ENCODE data around the gene MTG1.

The MTG1 gene

DNA sequence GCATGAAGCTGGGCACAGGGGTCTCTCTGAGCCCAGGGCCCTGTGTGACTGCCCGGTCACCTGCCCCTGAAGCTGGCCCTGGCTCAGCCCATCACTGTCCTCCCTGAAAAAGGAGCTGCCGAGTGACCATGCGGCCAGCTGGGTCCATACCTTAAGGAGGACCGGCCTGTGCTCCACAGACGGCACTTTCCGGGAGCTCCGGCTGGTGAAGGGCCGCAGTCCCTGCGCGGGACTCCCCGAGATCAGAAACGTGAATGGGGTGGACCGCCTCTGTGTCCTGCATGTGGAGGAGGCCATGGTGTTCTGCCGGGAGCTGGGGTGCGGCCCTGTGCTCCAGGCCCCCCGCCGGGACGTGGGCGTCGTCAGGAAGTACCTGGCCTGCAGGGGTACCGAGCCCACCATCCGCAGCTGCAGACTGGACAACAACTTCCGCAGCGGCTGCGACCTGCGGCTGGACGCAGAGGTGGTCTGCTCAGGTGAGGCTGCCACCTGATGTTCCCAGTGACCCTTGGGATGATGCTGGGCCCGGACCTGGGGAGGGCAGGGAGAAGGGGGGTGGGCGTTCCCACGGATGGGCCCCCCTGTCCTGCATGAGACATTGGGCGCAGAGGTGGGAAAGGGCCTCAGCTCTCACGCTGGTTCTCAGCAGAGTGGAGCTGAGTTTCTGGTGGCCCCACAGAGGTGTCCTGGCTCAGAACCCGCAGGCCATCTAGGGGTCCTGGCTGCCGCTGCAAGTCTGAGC, 63.3 kb downstream of the MTG1 start:
- no peaks in the 10 kb centered on the region for H3K27me3 ChIP-seq (ENCODE audit: insufficient read depth, low read length)
- no peak overlapping the region for H3K27ac ChIP-seq (ENCODE audit: low read depth, low read length, poor library complexity, severe bottlenecking)
- H3K4me1 ChIP-seq (ENCODE audit: insufficient read depth, low read length, severe bottlenecking) = peaks cover 4% of the 10 kb centered on the region
- no peak overlapping the region for H3K9ac ChIP-seq (ENCODE audit: low read length)
- H3K4me2 ChIP-seq (ENCODE audit: low read length) = no peak overlapping the region
- no peak overlapping the region for H2AFZ ChIP-seq (ENCODE audit: low read length)
- H3K36me3 ChIP-seq (ENCODE audit: insufficient read depth, low read length) = no peaks in the 10 kb centered on the region
- TF ChIP-seq, protein P1, sequence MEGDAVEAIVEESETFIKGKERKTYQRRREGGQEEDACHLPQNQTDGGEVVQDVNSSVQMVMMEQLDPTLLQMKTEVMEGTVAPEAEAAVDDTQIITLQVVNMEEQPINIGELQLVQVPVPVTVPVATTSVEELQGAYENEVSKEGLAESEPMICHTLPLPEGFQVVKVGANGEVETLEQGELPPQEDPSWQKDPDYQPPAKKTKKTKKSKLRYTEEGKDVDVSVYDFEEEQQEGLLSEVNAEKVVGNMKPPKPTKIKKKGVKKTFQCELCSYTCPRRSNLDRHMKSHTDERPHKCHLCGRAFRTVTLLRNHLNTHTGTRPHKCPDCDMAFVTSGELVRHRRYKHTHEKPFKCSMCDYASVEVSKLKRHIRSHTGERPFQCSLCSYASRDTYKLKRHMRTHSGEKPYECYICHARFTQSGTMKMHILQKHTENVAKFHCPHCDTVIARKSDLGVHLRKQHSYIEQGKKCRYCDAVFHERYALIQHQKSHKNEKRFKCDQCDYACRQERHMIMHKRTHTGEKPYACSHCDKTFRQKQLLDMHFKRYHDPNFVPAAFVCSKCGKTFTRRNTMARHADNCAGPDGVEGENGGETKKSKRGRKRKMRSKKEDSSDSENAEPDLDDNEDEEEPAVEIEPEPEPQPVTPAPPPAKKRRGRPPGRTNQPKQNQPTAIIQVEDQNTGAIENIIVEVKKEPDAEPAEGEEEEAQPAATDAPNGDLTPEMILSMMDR (IDR thresholded peaks at IDR 0.05; ENCODE audit: low read length) = no peak
- no peak for TF ChIP-seq EZH2 (IDR thresholded peaks at IDR 0.05; ENCODE audit: borderline replicate concordance, low read length)
- H3K4me3 ChIP-seq (ENCODE audit: low read depth, low read length, poor library complexity, severe bottlenecking) = no peak overlapping the region
- no peaks in the 10 kb centered on the region for H3F3A ChIP-seq (ENCODE audit: insufficient read depth, low read length)
- no peaks in the 10 kb centered on the region for H3K79me2 ChIP-seq (ENCODE audit: insufficient read depth, low read length)
- no peaks in the 10 kb centered on the region for H3K9me3 ChIP-seq (ENCODE audit: low read length)
- no peaks in the 10 kb centered on the region for H4K20me1 ChIP-seq (ENCODE audit: insufficient read depth, low read length)
- no peaks in the 10 kb centered on the region for H3K9me2 ChIP-seq (ENCODE audit: low read depth, low read length)

DNA sequence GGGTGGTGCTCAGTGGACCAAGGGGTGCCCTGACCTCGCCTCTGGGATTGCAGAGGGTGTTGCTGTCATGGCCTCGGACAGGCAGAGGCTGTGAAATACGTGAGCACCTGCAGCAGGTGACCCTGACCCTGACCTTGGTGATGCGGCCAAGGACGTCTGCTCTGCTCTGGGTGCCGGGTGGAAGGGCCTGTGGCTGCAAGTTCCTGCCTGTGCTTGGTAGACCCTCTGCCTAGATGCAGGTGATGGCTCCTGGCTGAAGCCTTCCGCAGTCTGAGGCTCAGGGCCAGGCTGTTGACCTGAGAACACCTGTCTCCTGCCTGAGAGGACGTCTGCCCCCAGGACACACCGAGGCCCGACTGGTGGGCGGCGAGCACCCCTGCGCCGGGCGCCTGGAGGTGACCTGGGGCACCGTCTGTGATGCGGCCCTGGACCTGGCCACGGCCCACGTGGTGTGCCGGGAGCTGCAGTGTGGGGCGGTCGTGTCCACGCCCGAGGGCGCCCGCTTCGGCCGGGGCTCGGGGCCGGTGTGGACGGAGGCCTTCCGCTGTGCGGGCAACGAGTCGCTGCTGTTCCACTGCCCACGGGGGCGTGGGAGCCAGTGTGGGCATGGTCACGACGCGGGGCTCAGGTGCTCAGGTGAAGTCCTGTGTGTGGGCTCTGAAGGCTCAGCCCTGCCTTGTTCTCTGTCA, 64.2 kb downstream of the MTG1 start:
- Histone ChIP-seq H3K79me2 (ENCODE audit: insufficient read depth, low read length) (no peaks in the 10 kb centered on the region), H3K4me1 (ENCODE audit: insufficient read depth, low read length, severe bottlenecking) (peaks cover 4% of the 10 kb centered on the region), H3K9me3 (ENCODE audit: low read length) (no peaks in the 10 kb centered on the region), H3K27ac (ENCODE audit: low read depth, low read length, poor library complexity, severe bottlenecking) (no peak overlapping the region), H2AFZ (ENCODE audit: low read length) (no peak overlapping the region), H4K20me1 (ENCODE audit: insufficient read depth, low read length) (no peaks in the 10 kb centered on the region), H3K4me3 (ENCODE audit: low read depth, low read length, poor library complexity, severe bottlenecking) (no peak overlapping the region), H3K27me3 (ENCODE audit: insufficient read depth, low read length) (no peaks in the 10 kb centered on the region), H3F3A (ENCODE audit: insufficient read depth, low read length) (no peaks in the 10 kb centered on the region), H3K36me3 (ENCODE audit: insufficient read depth, low read length) (no peaks in the 10 kb centered on the region), H3K9me2 (ENCODE audit: low read depth, low read length) (no peaks in the 10 kb centered on the region), H3K4me2 (ENCODE audit: low read length) (no peak overlapping the region), H3K9ac (ENCODE audit: low read length) (no peak overlapping the region)
- TF ChIP-seq, protein P1 (IDR thresholded peaks at IDR 0.05; ENCODE audit: low read length) = no peak
- TF ChIP-seq EZH2 (IDR thresholded peaks at IDR 0.05; ENCODE audit: borderline replicate concordance, low read length) = no peak

DNA sequence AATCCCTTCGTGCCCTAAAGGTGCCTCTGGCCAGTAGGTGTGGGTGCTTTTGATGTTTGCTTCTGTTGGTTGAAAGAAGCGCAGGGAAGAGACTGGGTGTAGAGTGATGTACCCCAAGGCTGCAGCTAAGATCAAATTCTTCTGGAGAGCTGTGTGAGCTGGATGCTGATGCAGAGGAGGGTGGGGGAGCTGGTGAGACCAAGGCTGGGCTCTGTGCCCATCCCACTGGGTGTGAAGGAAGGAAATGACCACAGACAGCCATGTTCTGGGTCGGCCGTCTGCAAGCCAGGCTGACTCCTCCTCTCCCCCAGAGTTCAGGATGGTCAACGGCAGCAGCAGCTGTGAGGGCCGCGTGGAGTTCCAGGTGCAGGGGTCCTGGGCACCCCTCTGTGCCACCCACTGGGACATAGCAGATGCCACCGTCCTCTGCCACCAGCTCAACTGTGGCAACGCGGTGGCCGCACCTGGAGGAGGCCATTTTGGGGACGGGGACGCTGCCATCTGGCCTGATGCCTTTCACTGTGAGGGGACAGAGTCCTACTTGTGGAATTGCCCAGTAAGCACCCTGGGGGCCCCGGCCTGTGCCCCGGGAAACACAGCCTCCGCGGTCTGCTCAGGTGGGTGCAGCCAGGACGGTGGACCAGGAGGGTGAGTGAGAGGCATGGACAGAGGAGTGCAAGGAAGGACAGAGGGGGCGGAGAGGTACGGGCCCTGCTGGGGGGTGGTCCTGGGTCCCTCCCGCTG, 64.9 kb downstream of the MTG1 start:
- H3F3A ChIP-seq (ENCODE audit: insufficient read depth, low read length) = no peaks in the 10 kb centered on the region

More for the DNA sequence above, 64.9 kb downstream of the MTG1 start:
- H3K9me3 ChIP-seq (ENCODE audit: low read length) = no peaks in the 10 kb centered on the region
- H3K27ac ChIP-seq (ENCODE audit: low read depth, low read length, poor library complexity, severe bottlenecking) = no peak overlapping the region
- no peaks in the 10 kb centered on the region for H3K9me2 ChIP-seq (ENCODE audit: low read depth, low read length)
- H4K20me1 ChIP-seq (ENCODE audit: insufficient read depth, low read length) = no peaks in the 10 kb centered on the region
- no peak overlapping the region for H2AFZ ChIP-seq (ENCODE audit: low read length)
- no peak overlapping the region for H3K4me3 ChIP-seq (ENCODE audit: low read depth, low read length, poor library complexity, severe bottlenecking)
- H3K4me2 ChIP-seq (ENCODE audit: low read length) = no peak overlapping the region
- no peaks in the 10 kb centered on the region for H3K79me2 ChIP-seq (ENCODE audit: insufficient read depth, low read length)
- TF ChIP-seq, protein P1 (IDR thresholded peaks at IDR 0.05; ENCODE audit: low read length) = no peak
- TF ChIP-seq EZH2 (IDR thresholded peaks at IDR 0.05; ENCODE audit: borderline replicate concordance, low read length) = no peak
- peaks cover 4% of the 10 kb centered on the region for H3K4me1 ChIP-seq (ENCODE audit: insufficient read depth, low read length, severe bottlenecking)
- H3K36me3 ChIP-seq (ENCODE audit: insufficient read depth, low read length) = 0 out of 2 replicates have a peak, but pooled peaks cover 3% of the 10 kb centered on the region
- no peak overlapping the region for H3K9ac ChIP-seq (ENCODE audit: low read length)
- no peaks in the 10 kb centered on the region for H3K27me3 ChIP-seq (ENCODE audit: insufficient read depth, low read length)
